ENCODE data around the gene CIPC. TPM values are rescaled to one million over a fixed set of nuclear protein-coding genes. Genes with fewer than 3 reads are reported as not detected.

CIPC gene
- total RNA-seq, 1 experiment from 2014 or later: 11.9 TPM

- DNase-seq (ENCODE audit: low spot score): no peak
Observed at GRCh38 chr14:77102154-77102553, 4.1 kb downstream of the CIPC start.

GRCh38 chr14:77103475-77103874 is 5.4 kb downstream of the CIPC start:
- no peak for DNase-seq (ENCODE audit: low spot score)

- DNase-seq (ENCODE audit: low spot score): no peak
Observed at GRCh38 chr14:77103951-77104350, 5.9 kb downstream of the CIPC start.

- DNase-seq (ENCODE audit: low spot score): no peak
Observed at GRCh38 chr14:77104393-77104792, 6.3 kb downstream of the CIPC start.

GRCh38 chr14:77105145-77105939 is 7.3 kb downstream of the CIPC start:
- DNase-seq (ENCODE audit: low spot score): no peak

GRCh38 chr14:77106666-77107065 is 8.6 kb downstream of the CIPC start:
- no peak for DNase-seq (ENCODE audit: low spot score)

- DNase-seq (ENCODE audit: low spot score): no peak
Observed at GRCh38 chr14:77107228-77107627, 9.2 kb downstream of the CIPC start.

GRCh38 chr14:77108753-77109152 is 10.7 kb downstream of the CIPC start:
- DNase-seq (ENCODE audit: low spot score): no peak

GRCh38 chr14:77109656-77110055 is 11.6 kb downstream of the CIPC start:
- DNase-seq (ENCODE audit: low spot score): no peak

GRCh38 chr14:77110286-77110685 is 12.2 kb downstream of the CIPC start:
- no peak for DNase-seq (ENCODE audit: low spot score)

- DNase-seq (ENCODE audit: low spot score): no peak
Observed at GRCh38 chr14:77111021-77111420, 13.0 kb downstream of the CIPC start.

- DNase-seq (ENCODE audit: low spot score): no peak
Observed at GRCh38 chr14:77113644-77114043, 15.6 kb downstream of the CIPC start.

- DNase-seq (ENCODE audit: low spot score): no peak
Observed at GRCh38 chr14:77114609-77115008, 16.6 kb downstream of the CIPC start.

GRCh38 chr14:77116172-77116817 is 18.2 kb downstream of the CIPC start:
- no peak for DNase-seq (ENCODE audit: low spot score)

- no peak for DNase-seq (ENCODE audit: low spot score)
Observed at GRCh38 chr14:77119851-77120250, 21.8 kb downstream of the CIPC start.

- DNase-seq (ENCODE audit: low spot score): no peak
Observed at GRCh38 chr14:77120771-77121743, 23.0 kb downstream of the CIPC start.

- DNase-seq (ENCODE audit: low spot score): no peak
Observed at GRCh38 chr14:77122526-77123125, 24.6 kb downstream of the CIPC start.

- peak; percentile 90 for DNase-seq (ENCODE audit: low spot score)
Observed at GRCh38 chr14:77123381-77124325, 25.6 kb downstream of the CIPC start.

GRCh38 chr14:77124345-77125280 is 26.6 kb downstream of the CIPC start:
- peak; percentile 25 for DNase-seq (ENCODE audit: low spot score)

All from HT-29 (cell line).